ENCODE data around the gene RASGEF1C. TPM values are rescaled to one million over a fixed set of nuclear protein-coding genes. Genes with fewer than 3 reads are reported as not detected.

Gene RASGEF1C
- total RNA-seq, 2 donors from 2014 or later, result 0.09 to 3.1 TPM

- WGBS, result 51% methylated on average over 13 of the region's 13 CpGs
- Histone ChIP-seq H3K27ac (no peak overlapping the region), H3K27me3 (replicated peaks; ENCODE audit: insufficient read depth) (no peaks in the 10 kb centered on the region), H3K36me3 (no peaks in the 10 kb centered on the region), H3K4me1 (replicated peaks) (peaks cover 6% of the 10 kb centered on the region), H3K9me3 (no peaks in the 10 kb centered on the region), H3K4me3 (no peak overlapping the region)
- intact Hi-C loops (cut with DNase I), result no loop called here
- DNase-seq (ENCODE audit: low spot score), result peak; percentile 63
- TF ChIP-seq POLR2A (IDR thresholded peaks at IDR 0.05) (no peak), POLR2AphosphoS5 (IDR thresholded peaks at IDR 0.05) (peak; percentile 64)
Observed at GRCh38 chr5:180084638-180085561, 124.1 kb downstream of the RASGEF1C start.

DNA sequence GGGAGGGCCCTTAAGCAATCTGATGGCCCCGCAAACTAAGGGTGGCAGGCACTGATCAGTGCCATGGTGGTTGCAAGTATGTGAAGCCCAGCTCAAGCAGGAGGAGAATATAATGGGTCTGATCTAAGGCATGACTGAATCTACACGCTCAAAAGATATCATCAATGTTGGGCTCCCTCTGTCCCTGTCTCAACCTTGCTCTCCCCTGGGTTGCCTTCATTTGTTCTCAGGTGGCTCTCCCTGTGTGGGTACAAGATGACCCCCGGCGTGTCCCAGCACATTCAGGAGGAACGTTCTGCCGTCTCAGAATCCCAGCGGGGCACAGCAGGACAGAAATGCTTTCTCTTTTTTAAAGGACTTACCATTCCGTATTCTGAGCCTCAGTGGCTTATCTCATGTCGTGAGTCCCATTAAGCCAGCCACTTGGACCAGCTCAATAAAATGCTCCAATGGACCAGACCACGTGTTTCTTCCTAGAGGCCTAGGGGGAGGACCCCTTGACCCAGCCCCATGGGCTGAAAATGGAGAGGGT is 125.4 kb downstream of the RASGEF1C start:
- no peak for DNase-seq (ENCODE audit: low spot score)
- intact Hi-C loops (cut with DNase I), result no loop called here

GRCh38 chr5:180082633-180083420 is 126.2 kb downstream of the RASGEF1C start:
- Histone ChIP-seq H3K36me3 (no peaks in the 10 kb centered on the region), H3K9me3 (no peaks in the 10 kb centered on the region), H3K27ac (no peak overlapping the region), H3K4me3 (no peak overlapping the region), H3K27me3 (replicated peaks; ENCODE audit: insufficient read depth) (no peaks in the 10 kb centered on the region), H3K4me1 (replicated peaks) (peaks cover 6% of the 10 kb centered on the region)
- DNase-seq (ENCODE audit: low spot score), result no peak
- no peak for TF ChIP-seq POLR2AphosphoS5 (IDR thresholded peaks at IDR 0.05)
- intact Hi-C loops (cut with DNase I), result no loop called here
- 45% methylated on average over 17 of the region's 17 CpGs for WGBS

More for the DNA sequence above, 125.4 kb downstream of the RASGEF1C start:
- Histone ChIP-seq H3K27me3 (replicated peaks; ENCODE audit: insufficient read depth) (no peaks in the 10 kb centered on the region), H3K36me3 (no peaks in the 10 kb centered on the region), H3K4me3 (no peak overlapping the region), H3K4me1 (replicated peaks) (peaks cover 6% of the 10 kb centered on the region), H3K27ac (no peak overlapping the region), H3K9me3 (no peaks in the 10 kb centered on the region)
- no peak for TF ChIP-seq POLR2AphosphoS5 (IDR thresholded peaks at IDR 0.05)
- TF ChIP-seq POLR2A (IDR thresholded peaks at IDR 0.05), result no peak
- WGBS, result 94% methylated on average over 10 of the region's 10 CpGs

GRCh38 chr5:180081481-180081880 is 127.5 kb downstream of the RASGEF1C start:
- Histone ChIP-seq H3K9me3 (no peaks in the 10 kb centered on the region), H3K27ac (no peak overlapping the region), H3K27me3 (replicated peaks; ENCODE audit: insufficient read depth) (no peaks in the 10 kb centered on the region), H3K4me3 (no peak overlapping the region), H3K36me3 (no peaks in the 10 kb centered on the region), H3K4me1 (replicated peaks) (peaks cover 6% of the 10 kb centered on the region)
- intact Hi-C loops (cut with DNase I), result no loop called here
- DNase-seq (ENCODE audit: low spot score), result no peak
- TF ChIP-seq POLR2AphosphoS5 (IDR thresholded peaks at IDR 0.05) (no peak), POLR2A (IDR thresholded peaks at IDR 0.05) (no peak)
- TF ChIP-seq, protein P1, sequence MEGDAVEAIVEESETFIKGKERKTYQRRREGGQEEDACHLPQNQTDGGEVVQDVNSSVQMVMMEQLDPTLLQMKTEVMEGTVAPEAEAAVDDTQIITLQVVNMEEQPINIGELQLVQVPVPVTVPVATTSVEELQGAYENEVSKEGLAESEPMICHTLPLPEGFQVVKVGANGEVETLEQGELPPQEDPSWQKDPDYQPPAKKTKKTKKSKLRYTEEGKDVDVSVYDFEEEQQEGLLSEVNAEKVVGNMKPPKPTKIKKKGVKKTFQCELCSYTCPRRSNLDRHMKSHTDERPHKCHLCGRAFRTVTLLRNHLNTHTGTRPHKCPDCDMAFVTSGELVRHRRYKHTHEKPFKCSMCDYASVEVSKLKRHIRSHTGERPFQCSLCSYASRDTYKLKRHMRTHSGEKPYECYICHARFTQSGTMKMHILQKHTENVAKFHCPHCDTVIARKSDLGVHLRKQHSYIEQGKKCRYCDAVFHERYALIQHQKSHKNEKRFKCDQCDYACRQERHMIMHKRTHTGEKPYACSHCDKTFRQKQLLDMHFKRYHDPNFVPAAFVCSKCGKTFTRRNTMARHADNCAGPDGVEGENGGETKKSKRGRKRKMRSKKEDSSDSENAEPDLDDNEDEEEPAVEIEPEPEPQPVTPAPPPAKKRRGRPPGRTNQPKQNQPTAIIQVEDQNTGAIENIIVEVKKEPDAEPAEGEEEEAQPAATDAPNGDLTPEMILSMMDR (IDR thresholded peaks at IDR 0.05), result no peak
- WGBS, result 65% methylated on average over 5 of the region's 5 CpGs

DNA sequence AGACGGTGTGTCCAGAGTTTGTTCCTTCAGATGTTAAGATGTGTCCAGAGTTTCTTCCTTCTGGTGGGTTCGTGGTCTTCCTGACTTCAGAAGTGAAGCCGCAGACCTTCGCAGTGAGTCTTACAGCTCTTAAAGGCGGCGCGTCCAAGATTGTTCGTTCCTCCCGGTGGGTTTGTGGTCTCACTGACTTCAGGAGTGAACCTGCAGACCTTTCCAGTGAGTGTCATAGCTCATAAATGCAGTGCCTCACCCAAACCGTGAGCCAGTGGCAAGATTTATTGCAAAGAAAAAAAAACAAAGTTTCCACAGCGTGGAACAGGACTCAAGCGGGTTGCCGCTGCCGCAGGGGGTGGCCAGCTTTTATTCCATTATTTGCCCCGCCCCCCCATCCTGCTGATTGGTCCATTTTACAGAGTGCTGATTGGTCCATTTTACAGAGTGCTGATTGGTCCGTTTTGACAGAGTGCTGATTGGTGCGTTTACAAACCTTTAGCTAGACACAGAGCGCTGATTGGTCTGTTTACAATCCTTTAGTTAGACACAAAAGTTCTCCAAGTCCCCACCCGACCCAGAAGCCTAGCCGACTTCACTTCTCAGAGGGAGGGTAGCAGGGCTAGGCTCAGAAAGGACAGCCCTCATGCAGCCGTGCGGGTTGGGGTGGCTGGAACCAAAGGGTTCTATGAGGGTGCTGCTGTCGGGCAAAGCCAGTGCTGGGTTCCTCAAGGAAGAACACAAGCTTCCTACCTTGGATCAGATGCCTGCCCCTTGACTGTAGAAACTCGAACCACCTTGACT is 128.3 kb downstream of the RASGEF1C start:
- peaks cover 6% of the 10 kb centered on the region for H3K4me1 ChIP-seq (replicated peaks)
- no peak for DNase-seq (ENCODE audit: low spot score)
- H3K27me3 ChIP-seq (replicated peaks; ENCODE audit: insufficient read depth), result no peaks in the 10 kb centered on the region
- TF ChIP-seq POLR2AphosphoS5 (IDR thresholded peaks at IDR 0.05) (no peak), POLR2A (IDR thresholded peaks at IDR 0.05) (no peak)
- TF ChIP-seq, protein P1 (IDR thresholded peaks at IDR 0.05), result no peak
- H3K27ac ChIP-seq, result no peak overlapping the region
- no peaks in the 10 kb centered on the region for H3K9me3 ChIP-seq
- 80% methylated on average over 24 of the region's 24 CpGs for WGBS
- H3K36me3 ChIP-seq, result no peaks in the 10 kb centered on the region
- no peak overlapping the region for H3K4me3 ChIP-seq
- intact Hi-C loops (cut with DNase I), result no loop called here

All from prostate gland (tissue), 2 donors.